HL-60 (cell line): ENCODE data around the gene HEATR1.

Experiments used
- CTCF ChIP-seq: IDR thresholded peaks from one replicate; pipeline ENCODE4 v1.5.1; 2011; ENCODE audit warnings: low read length, control low read depth, inconsistent platforms; ENCODE audit not compliant: insufficient read depth
- GABPA ChIP-seq: IDR thresholded peaks from 2 replicates; pipeline ENCODE4 v1.6.1; 2012; ENCODE audit warnings: low read depth
- POLR2AphosphoS5 ChIP-seq: IDR thresholded peaks from 2 replicates; pipeline ENCODE4 v1.6.1; 2012; ENCODE audit warnings: low read depth
- REST ChIP-seq: IDR thresholded peaks from 2 replicates; pipeline ENCODE4 v1.6.1; 2012; ENCODE audit warnings: low read depth; ENCODE audit not compliant: insufficient replicate concordance

DNA sequence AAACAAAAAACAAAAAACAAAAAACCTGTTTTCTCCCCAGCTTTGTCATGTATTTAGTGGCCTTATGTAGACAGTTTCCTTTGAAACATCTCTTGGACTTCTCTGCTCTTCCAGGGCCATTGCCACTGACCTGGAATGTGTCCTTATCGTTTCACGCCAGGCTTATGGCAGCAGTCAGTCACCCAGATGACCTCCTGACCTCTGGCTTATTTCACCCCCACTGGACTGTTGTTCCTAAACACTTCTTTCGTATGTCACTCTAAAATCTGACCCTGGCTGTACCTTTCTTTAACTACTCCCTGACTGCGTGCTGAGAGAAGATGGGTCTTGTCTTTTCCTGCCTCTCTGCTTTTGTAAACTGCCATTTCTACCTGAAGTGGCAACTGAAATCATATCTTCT is 71.5 kb downstream of the HEATR1 start:
- no peak for TF ChIP-seq CTCF
- TF ChIP-seq REST: no peak
- TF ChIP-seq GABPA: no peak
- TF ChIP-seq POLR2AphosphoS5: no peak
